Renal cortical epithelial cell (primary cell): ENCODE results near the gene GIMAP2. TPM values are rescaled to one million over a fixed set of nuclear protein-coding genes. Genes with fewer than 3 reads are reported as not detected.
"Not testable (repeated sequence)": the region's sequence is repeated elsewhere in the genome, so short reads cannot be mapped to it uniquely, and the experiment has no call there.

Experiments
- DNase-seq: peaks from one replicate; pipeline ENCODE4 v3.0.0-alpha.2; 2011; ENCODE audit warnings: low read depth
- total RNA-seq: library from RNA; depleted of rRNA; stranded (reverse); fragments of >200 nt; gene quantifications from 2 replicates; pipeline ENCODE4 v1.2.3, GENCODE V29; 2014

GIMAP2 gene
- total RNA-seq, 1 donor from 2014 or later: 0.85 TPM

- DNase-seq: not testable (repeated sequence)
Observed at GRCh38 chr7:150676854-150677253, 8.7 kb upstream of the GIMAP2 start.

GRCh38 chr7:150678601-150679000, 6.9 kb upstream of the GIMAP2 start:
- DNase-seq: not testable (repeated sequence)

- DNase-seq: not testable (repeated sequence)
Observed at GRCh38 chr7:150680364-150680763, 5.1 kb upstream of the GIMAP2 start.

DNA sequence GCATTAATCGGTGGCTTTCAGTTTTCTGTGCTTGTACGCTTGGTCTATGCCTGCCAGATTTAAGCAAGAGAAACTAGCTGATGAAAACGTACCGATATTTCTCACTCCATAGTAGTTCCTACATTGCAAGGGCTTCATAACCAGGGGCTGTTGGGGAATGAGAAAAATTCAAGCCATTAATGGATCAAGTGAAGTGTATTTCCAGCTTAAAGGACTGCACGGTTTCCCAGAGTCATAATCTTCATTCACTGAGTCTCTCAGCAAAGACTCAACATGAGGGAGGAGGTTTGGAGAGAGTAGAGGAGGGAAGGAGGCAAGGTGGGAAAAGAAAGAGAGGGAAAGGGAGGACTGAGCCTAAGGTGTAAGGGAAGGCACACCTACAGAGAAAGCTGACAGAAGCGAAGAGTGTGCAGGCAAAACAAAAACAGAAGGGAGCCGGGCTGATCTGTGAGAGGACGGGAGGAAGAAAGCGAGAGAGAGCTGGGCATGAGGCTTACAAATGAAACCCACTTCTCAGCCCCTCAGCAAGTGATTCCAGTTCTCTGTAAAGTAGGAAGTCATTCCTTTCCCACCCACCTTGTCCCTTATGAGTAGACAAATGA, 625 bp downstream of the GIMAP2 start:
- DNase-seq: no peak

DNA sequence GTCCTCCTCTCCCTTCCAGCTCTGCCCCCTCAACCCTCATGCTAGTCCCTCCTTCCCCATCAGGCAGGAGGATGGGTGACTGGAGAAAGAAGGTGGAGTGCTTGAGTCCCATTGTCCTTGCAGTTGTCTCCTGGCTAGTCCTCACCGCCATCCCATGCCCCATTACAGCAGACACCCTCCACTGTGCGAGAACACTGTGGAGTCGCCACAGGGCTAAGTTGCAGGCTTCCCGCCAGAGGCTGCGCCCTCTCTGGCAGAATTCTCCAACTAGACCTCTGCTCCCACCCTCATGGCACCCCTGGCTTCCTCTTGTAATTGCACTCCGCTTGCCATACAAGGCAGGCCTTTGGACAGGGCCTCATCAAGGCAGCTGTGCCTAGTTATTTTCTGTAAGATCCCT, 3.1 kb downstream of the GIMAP2 start:
- DNase-seq: no peak

DNA sequence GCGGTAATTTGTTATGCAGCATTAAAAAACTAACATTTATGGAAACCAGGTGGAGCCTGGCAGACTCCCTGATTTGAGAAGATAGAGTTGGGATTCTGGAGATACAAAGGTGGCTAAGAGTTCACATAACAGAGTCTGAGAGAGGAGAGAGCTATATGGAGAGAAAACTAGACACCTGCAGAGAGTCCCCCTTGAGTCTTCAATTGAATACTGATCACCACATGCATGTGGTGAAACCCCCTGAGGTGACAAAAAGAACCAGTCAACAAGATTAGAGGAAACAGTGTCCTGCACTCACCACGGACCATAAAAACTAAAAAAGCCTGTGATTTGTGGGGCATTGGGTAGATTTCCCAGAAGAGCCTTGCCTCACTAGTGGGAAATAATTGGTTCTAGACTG, 10.1 kb downstream of the GIMAP2 start:
- no peak for DNase-seq

- DNase-seq: no peak
Observed at GRCh38 chr7:150703209-150703608, 17.7 kb downstream of the GIMAP2 start.

GRCh38 chr7:150715293-150715692, 29.8 kb downstream of the GIMAP2 start:
- no peak for DNase-seq

GRCh38 chr7:150715738-150716137, 30.2 kb downstream of the GIMAP2 start:
- no peak for DNase-seq

DNA sequence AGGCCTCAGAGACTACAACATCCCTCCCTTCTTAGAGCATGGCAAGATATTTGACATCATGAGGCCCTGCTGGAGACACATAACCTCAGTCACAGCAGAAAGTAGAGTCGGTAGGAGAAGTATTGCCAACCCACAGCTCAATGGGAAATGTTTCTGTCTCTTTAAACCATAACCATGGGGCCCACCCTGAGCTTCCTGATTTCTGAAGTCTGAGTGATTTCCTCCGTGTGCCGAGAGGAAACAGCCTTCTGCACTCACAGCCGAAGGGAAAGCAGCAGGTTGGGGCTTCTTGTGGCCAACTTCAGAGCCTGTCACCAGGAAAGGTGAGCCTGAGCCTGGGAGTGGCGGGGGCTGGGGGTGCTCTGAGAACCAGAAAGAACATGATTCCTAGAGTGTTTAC, 30.9 kb downstream of the GIMAP2 start, which contains the start of gene GIMAP1:
GIMAP1 (plus strand) TSS at position 246 of the 400 bp plus-strand sequence. CDS start 2,435 bp downstream, outside the sequence.
- DNase-seq: no peak

DNA sequence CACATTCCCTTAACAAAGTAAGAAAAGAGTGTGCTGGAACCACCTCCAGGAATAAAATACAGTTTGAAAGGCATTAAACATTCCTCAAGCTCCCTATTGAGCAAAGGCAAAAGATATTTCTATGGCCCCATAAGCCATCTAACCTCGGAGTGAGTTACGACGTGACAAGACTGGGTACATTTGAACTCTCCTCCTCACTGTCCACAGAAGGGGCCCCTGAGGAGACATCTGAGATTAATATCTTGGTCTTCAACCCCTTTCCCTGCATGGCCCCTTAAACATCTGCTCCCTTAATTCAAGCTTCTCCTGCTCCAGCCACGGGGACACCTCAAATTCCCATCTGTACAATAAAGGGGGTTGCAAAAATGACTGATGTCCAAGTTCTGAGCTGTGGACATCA, 31.4 kb downstream of the GIMAP2 start:
- DNase-seq: no peak

- DNase-seq: no peak
Observed at GRCh38 chr7:150717814-150718420, 32.4 kb downstream of the GIMAP2 start.

DNA sequence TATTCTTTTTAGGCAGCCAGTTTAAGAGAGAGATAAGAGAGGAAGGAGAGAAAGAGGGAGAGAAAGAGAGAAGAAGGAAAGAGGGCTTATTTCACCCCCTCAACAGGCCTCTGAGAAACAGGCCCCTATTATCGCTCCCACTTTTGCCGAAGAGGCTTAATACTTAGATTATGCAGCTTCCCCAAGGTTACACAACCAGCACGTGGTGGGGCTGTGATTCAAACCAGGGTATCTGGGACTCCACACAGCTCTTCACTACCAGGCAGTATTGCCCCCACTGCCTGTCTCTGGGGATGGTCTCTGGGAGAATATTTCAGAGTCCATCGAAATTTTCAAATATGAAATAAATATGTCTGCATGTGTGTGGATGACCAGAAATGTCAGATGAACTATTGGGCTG, 33.9 kb downstream of the GIMAP2 start:
- DNase-seq: no peak

- DNase-seq: no peak
Observed at GRCh38 chr7:150719960-150720891, 34.7 kb downstream of the GIMAP2 start.

GRCh38 chr7:150721970-150722373, 36.5 kb downstream of the GIMAP2 start:
- DNase-seq: no peak

DNA sequence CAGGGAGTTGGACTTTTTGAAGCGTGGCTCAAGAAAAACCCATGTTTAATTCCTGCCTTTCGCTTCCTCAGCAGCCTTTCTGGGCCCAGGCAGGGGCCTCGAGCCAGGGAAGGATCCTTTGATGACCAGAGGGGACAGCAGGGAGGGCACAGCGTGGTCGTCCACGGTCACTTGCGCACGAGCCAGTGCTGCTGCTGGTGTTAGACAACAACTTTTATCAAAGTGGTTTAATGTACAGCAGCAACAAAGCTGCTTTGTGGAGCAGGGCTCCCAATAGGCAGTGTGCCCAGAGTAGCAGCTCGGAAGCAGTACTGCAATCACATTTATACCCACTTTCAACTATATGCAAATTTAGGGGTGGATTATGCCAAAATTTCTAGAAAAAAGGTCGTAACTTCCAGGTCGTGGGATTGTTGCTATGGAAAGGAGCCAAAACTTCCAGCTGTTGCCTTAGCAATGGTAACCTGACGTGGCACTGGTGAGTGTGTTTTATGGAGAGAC, 37.0 kb downstream of the GIMAP2 start:
- no peak for DNase-seq

DNA sequence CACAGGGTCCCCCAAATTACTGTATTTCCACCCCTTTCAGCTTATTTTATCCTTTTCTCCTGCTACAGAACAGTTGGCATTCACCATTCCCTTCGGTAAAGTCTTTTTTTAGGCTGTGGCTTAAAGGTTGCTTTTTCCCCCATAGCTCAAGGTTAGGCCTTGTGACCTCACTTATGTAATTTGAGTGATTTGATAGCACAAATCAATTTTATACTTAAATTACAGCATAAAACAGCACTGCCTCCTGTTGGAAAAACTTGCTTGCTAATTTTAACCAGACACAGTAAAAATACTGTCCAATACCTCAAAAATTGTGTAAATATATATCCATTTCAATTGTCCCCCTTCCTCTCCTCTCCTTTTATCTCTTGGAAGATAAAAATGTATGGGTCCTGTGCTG, 38.0 kb downstream of the GIMAP2 start:
- DNase-seq: no peak

GRCh38 chr7:150727381-150727780, 41.9 kb downstream of the GIMAP2 start:
- peak; percentile 1 for DNase-seq

DNA sequence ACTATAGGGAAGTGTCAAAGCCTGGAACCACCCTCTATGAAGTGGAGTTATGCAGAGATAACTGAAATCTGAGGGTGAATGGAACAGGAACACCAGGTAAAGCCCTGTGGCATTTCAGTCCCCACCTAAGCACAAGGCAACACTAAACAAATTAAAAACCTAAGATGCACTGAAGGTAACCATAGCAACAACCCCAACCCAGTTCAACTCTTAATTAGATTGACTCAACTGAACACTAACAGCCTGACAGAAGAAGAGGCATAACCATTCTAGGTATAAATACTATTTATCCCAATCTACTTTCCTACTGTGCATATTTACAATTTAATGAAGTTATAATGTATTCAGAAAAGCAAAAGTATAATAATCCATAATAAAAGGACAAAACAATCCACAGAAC, 42.5 kb downstream of the GIMAP2 start:
- no peak for DNase-seq

DNA sequence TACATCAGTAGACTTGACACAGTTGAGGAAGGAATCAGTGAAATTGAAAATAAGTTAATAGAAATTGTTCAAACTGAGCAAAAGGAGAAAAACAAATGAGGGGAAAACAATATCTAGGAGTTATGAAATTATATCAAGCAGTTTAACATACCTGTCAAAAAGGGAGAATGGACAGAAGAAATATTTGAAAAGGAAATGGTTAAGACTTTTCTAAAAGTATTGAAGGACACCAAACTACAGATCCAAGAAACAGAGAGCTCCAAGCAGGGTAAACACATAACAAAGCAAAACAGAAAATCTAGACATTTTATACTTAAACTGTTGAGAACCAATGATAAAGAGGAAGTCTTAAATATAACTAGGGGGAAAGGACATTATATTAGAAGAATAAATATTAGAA, 43.1 kb downstream of the GIMAP2 start:
- DNase-seq: no peak

- DNase-seq: no peak
Observed at GRCh38 chr7:150731916-150732315, 46.4 kb downstream of the GIMAP2 start.

DNA sequence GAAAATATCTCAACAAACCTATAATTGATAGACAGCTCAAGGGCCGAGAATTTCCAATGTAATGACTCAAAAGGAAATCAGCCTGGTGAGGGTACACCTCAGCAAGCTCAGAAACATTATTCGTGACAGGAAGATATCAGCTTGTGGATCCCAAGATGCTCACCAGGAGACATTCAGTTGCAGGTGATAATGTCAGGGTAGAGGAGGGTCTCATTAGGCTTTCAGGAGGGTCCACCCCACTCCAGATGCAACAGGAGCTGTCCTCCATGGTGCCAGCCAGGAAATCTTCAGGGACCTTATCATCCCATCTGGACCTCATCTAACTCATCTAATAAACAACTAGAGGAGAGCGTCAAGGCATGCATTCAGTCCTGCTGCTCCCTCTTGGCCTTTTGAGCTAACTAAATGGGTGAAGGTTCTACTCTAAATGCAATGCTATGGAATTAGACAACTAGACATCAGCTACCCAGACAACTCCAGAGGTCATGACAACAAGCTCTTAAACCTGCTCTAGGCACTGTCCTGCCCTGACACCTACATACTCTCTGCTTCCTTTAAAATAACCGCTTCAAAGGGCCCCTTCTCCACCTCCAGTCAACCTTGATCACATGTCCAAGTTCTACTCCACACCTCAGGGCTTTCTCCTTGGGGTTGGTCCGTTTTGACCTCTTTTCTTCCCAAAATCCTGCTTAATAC, 47.4 kb downstream of the GIMAP2 start:
- DNase-seq: no peak
